GM12873 (cell line): ENCODE results near the gene A2ML1.

ENCODE experiments used
- TF ChIP-seq, protein P1 (sequence below): IDR thresholded peaks from 2 replicates; pipeline ENCODE4 v1.5.1; 2012; ENCODE audit warnings: low read depth, mild to moderate bottlenecking, moderate library complexity, low read length, control low read depth; ENCODE audit not compliant: insufficient read depth; ENCODE audit errors: missing control alignments

The A2ML1 gene

DNA sequence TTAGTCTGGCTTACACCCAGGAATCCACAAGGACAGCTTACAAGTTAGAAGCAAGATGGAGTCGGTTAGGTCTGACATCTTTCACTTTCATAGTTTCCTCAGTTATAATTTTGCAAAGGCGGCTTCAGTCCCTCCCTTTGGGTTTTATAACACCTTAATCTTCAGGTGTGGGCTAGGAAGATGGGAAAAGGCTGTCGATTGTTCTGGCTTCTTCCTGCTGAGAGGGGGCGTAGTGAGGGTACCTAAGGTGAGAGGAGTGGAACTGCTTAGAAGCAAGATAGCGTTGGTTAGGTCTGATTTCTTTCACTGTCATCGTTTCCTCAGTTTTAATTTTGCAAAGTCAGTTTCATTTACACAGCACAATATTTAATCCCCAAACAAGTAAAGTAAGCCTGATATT, 10.1 kb downstream of the A2ML1 start:
- TF ChIP-seq, protein P1, sequence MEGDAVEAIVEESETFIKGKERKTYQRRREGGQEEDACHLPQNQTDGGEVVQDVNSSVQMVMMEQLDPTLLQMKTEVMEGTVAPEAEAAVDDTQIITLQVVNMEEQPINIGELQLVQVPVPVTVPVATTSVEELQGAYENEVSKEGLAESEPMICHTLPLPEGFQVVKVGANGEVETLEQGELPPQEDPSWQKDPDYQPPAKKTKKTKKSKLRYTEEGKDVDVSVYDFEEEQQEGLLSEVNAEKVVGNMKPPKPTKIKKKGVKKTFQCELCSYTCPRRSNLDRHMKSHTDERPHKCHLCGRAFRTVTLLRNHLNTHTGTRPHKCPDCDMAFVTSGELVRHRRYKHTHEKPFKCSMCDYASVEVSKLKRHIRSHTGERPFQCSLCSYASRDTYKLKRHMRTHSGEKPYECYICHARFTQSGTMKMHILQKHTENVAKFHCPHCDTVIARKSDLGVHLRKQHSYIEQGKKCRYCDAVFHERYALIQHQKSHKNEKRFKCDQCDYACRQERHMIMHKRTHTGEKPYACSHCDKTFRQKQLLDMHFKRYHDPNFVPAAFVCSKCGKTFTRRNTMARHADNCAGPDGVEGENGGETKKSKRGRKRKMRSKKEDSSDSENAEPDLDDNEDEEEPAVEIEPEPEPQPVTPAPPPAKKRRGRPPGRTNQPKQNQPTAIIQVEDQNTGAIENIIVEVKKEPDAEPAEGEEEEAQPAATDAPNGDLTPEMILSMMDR, result no peak

DNA sequence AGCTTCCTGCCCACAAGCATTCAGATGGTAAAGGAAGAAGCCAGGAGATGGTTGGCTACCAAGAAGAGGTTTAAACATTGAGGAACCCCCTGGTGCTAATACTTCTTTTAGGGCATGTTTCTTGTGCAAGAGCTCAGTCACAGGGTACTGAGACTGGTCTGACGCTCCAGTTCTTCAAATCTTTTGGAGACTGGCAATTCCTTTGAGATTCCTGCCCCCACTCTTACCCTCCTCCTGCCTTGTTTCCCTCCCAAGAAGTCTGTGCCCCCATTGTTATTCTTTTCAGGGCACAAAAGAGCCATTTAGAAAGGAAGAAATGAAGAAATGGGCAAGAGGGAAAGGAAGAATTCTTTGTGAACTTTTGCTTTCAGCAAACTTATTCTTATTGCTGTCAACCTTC, 11.8 kb downstream of the A2ML1 start:
- TF ChIP-seq, protein P1, result no peak

- TF ChIP-seq, protein P1, result no peak
Observed at GRCh38 chr12:8837291-8837690, 14.9 kb downstream of the A2ML1 start.

GRCh38 chr12:8840321-8840720, 17.9 kb downstream of the A2ML1 start:
- TF ChIP-seq, protein P1, result no peak

DNA sequence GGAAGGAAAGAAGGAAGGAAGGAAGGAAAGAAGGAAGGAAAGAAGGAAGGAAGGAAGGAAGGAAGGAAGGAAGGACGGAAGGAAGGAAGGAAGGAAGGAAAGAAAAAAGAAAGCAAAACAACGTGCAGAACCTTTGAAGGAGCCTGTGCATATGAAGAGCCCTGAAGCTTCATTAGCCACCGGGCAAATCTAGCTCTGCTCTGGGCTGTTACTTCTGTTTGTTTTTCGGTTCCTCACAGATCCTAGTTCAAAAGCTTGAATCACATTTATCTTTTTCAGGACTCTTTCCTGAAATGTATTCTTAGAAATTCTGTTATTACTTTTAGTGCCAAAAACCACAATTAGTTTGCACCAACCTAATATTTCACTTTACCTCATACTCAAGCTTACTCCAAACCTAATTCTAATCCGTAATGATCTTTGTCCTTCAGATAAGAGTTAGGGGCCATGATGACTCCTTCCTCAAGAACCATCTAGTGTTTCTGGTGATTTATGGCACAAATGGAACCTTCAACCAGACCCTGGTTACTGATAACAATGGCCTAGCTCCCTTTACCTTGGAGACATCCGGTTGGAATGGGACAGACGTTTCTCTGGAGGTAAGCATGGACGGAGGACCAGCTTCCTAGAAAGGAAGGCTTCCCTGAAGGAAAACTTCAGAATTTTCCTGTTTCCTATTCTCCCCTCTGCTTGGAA, 18.7 kb downstream of the A2ML1 start:
- TF ChIP-seq, protein P1, result no peak

DNA sequence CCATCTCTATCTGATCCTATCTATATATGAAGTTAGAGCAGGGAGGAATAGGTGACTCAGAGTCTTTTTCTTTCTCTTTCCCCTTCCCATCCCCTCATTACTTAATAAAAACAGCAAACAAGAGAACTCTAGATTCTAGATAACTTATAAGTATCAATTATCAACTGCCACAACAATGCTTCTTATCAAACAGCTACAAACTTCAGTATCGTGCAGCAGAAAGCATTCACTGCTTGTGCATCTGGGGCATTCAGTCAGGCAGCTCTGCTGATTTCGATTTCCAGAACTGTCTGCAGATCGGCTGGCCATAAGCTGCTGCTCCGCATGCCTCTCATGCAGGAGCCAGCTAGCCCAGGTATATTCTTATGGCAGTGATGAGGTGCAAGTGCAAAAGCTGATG, 19.4 kb downstream of the A2ML1 start:
- TF ChIP-seq, protein P1, result no peak

- TF ChIP-seq, protein P1, result no peak
Observed at GRCh38 chr12:8844665-8845064, 22.2 kb downstream of the A2ML1 start.
